GM19023 (cell line): ENCODE data around the gene VEZT.
"Not testable (repeated sequence)": the region's sequence is repeated elsewhere in the genome, so short reads cannot be mapped to it uniquely, and the experiment has no call there.

Source experiments
- ATAC-seq: cut with Tn5 transposase; IDR thresholded peaks from one replicate; pipeline ENCODE4 v1.9.1; 2021; ENCODE audit warnings: mild to moderate bottlenecking, moderate library complexity; ENCODE audit not compliant: unreplicated experiment

Gene VEZT

DNA sequence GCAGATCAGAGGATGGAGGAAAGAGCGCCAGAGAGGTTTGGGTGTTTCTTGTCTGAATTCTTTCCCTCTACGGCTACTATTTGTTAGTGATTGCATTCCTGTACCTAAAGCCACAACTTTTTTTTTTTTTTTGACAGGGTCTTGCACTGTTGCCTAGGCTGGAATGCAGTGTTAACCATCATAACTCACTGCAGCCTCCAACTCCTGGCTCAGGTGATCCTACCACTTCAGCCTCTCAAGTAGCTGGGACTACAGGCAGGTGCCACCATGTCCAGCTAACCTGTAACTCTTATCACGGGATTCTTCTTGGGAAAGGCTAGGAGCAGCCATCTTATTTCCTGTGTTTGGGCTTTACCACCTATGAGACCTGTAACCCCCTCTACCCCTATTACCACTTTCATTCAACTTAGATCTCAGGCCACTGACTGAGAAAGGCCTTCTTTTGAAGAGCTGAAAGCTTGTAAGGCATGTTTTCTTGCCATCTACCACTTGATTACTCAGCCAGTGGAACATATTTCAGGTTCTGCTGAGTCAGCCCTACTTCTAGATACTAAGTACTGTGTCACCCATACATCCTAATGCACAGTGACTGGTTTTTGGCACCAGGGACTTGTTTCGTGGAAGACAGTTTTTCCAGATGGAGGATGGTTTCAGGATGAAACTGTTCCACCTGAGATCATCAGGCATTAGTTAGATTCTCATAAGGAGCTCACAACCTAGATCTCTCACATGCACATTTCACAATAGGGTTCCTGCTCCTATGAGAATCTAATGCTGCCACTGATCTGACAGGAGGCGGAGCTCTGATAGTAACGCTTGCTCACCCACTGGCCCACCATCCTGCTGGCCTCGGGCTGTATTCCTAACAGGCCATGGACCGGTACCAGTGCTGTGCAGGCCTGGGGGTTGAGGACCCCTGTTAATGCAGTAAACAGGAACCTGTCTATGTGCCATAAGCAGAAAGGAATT lies 6.9 kb downstream of the VEZT start:
- no peak for ATAC-seq

DNA sequence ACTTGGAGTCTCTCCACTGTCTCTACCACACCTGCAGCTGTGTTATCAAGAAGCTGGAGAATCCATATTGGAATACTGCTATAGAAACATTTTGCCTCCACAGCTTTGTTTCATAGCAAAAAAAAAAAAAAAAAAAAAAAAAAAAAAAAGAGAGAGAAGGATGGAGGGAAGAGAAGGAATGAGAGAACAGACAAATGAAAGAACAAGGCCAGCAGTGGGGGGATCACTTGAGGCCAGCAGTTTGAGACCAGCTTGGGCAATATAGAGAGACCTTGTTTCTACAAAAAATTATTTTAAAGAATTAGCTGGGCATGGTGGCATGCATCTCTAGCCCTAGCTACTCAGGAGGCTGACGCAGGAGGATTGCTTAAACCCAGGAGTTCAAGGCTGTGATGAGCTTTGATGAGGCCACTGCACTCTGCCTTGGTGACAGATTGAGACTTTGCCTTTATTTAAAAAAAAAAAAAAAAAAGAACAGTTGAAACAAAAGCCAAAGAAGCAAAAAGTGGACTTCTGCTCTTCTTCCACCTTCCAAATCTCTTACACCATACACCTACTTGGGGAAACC lies 8.1 kb downstream of the VEZT start:
- no peak for ATAC-seq

DNA sequence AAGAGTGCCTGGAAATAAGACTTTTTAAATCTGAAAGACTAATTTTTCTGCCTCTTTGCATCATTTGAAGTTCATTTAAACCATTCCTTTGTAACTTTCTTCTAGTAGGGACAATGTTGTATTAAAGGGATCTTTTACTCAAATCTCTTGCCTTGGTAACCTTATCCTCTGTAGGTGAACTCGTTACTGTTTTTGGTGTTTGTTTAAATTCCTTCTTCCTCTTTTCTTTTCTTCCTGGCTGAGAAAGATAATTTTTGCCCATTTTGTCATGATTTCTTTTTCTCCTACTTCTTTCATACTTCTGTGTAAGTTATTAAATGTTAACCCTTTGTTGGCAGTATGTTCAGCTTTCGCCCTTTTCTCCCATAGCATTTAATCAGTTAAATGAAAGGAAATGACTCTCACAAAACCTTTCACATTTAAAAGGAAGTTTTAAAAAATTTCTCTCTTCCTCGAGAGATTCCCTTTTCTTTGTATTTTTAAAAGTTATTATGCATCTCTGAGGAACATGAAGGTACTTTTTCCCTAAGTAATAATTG lies 10.3 kb downstream of the VEZT start:
- ATAC-seq, result no peak

DNA sequence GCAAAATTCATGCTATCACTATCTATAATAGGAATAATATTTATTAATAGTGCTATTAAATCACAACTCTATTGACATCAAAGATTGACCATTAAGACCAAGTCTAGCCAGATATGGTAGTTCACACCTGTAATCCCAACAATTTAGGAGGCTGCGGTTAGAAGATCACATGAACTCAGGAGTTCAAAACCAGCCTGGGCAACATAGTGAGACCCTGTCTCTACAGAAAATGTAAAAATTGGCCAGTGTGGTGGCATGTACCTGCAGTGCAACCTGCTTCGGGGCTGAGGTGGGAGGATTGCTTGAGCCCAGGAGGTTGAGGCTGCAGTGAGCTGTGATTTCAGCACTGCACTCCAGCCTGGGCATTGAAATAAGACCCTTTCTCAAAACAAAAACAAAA lies 11.0 kb downstream of the VEZT start:
- no peak for ATAC-seq

DNA sequence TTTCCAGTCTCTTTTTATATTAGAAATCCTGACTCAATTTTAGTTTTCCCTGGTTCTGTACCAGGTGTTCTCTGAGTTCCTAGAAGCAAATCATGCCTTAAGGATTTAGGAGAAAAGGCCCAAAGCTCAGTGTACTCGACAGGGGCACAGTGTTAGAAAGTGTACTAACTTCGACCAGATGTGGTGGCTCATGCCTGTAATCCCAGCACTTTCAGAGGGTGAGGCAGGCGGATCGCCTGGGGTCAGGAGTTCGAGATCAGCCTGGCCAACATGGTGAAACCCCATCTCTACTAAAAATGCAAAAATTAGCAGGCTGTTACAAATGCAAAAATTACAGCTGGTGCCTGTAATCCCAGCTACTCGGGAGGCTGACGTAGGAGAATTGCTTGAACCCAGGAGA lies 12.0 kb downstream of the VEZT start:
- ATAC-seq, result no peak

DNA sequence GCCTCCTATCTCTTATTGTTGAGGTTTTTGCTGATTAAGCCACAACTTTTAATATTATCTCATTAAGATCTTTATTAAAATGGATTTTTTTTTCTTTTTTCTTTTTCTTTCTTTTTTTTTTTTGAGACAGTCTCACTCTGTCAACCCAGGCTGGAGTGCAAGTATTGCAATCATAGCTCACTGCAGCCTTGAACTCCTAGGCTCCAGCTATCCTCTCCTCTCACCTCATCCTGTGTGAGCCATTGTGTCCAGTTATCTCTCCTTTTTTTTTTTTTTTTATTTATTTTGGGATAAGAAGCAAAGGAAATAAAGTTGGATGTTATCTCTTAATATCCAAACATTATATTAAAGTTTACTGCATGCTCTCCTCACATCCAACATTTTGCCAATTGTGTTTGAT lies 12.7 kb downstream of the VEZT start:
- no peak for ATAC-seq

DNA sequence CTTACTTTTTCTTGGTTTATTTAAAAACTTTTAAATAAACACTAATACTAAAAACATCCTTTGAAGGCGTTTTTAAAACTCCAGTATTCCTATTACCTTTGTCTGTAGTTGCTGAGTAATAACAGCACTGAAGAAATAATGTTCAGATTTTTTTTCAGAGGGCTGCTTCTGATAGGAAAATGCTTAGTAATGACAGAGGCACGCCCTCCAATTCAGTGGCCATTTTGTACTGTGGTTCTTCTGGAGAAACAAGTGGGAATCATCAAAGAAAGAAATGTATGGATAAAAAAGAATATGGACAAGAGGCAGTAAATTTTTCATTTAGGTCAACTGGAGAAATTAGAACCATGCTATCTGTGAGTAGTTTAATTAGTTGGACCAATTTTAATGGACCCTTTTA lies 13.6 kb downstream of the VEZT start:
- ATAC-seq, result no peak

DNA sequence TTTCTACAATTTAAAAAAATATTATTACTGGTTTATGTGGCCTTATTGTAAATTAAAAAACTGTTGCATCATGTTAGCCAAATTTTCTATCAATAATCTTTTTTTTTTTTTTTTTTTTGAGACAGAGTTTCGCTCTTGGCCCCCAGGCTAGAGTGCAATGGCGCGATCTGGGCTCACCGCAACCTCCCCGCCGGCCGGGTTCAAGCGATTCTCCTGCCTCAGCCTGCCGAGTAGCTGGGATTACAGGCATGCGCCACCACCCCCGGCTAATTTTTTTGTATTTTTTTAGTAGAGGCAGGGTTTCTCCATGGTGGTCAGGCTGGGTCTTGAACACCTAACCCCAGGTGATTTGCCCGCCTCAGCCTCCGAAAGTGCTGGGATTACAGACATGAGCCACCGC lies 16.6 kb downstream of the VEZT start:
- ATAC-seq, result not testable (repeated sequence)

DNA sequence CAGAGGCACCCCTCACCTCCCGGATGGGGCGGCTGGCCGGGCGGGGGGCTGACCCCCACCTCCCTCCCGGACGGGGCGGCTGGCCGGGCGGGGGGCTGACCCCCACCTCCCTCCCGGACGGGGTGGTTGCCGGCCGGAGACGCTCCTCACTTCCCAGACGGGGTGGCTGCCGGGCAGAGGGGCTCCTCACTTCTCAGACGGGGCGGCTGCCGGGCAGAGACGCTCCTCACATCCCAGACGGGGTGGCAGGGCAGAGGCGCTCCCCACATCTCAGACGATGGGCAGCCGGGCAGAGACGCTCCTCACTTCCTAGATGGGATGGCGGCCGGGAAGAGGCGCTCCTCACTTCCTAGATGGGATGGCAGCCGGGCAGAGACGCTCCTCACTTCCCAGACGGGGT lies 18.0 kb downstream of the VEZT start:
- ATAC-seq, result not testable (repeated sequence)

DNA sequence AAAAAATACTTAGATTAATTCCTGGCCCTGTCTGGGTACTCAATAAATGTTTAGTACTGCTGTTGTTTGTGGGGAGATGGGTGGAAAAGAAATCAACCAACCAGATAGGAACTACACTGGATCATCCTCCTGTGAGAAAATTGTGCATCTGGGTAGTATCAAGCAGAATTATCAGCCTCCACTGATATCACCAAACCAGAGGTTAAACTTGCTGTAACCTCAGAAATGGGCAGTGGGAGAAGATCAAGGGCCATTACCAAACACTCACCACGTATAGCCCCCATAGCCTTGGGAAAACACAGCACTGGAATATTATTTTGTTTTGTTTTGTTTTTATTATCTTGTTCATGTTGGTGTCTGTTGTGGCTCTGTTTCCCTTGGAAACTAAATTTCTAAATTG lies 19.7 kb downstream of the VEZT start:
- no peak for ATAC-seq

DNA sequence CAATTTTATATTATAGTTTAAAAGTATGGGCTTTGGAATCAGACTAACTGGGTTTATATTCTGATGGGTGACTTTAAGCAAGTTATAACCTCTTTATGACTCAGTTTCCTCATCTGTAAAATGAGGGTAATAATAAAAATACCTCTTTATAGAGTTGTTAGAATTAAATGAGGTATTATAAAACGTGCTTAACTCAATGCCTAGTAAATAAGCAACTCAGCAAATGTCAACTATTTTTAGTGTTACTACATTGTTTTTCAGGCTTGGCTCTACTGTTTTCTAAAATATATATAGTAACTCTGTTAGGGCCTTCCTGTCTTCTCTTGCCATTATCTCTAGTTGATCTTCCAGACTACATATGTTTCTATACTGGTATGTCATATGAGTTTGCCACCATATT lies 20.5 kb downstream of the VEZT start:
- ATAC-seq, result no peak

DNA sequence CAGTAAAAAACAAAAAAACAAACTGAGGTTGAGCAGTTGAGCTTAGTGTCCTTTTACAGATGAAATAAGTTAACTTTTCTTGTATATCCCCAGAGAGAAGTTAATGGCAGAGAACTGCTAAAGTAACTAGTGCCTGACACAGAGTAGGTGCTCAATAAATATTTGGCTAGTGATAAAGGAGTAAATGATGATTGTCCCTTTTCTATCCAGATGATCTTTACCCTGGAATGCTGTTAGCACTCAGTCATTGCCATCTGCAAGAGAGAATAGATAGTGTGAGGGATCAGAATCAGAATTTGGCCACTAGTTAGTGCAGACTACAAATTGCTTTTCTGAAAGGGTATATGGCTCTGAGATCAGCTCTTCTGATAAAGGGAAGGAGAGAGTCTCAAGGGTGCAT lies 21.6 kb downstream of the VEZT start:
- ATAC-seq, result no peak

DNA sequence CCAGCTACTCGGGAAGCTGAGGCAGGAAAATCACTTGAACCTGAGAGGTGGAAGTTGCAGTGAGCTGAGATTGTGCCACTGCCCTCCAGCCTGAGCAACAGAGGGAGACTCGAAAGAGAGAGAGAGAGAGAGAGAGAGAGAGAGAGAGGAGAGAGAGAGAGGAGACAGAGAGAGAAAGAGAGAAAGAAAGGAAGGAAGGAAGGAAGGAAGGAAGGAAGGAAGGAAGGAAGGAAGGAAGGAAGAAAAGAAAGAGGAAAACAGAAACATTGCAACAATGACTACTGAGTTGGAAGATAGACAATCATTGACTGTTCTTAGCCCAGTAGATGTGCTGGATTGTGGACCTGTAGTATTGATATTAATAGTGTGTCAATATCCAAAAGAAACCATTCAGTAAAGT lies 22.2 kb downstream of the VEZT start:
- not testable (repeated sequence) for ATAC-seq

DNA sequence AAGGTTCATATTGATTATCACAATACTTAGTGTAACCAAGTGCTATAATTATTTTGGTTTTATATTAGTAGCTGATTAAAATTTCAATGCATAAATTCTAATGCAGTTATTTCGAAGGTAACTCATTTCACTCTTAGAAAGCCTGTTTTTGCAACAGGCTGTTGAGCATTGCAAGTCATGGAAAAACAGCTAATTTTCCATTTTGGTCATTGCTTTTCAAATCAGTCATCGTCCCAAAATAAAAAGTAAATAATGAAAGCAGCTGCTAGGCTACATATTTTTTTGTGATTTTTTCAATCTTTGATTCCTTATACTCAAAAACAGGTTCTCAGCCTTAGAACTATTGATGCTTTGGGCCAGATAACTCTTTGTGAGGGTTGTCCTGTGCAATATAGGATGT lies 22.9 kb downstream of the VEZT start:
- ATAC-seq, result no peak

DNA sequence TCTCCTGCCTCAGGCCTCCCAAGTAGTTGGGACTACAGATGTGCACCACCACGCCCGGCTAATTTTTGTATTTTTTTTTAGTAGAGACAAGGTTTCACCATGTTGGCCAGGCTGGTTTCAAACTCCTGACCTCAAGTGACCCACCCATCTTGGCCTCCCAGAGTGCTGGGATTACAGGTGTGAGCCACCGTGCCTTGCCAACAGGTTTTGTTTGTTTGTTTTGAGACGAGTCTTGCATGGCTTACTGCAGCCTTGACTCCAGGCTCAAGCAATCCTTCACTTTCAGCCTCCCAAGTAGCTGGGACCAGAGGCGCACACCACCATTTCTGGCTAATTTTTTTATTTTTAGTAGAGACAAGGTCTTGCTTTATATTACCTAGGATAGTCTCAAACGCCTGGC lies 23.5 kb downstream of the VEZT start:
- ATAC-seq, result not testable (repeated sequence)

DNA sequence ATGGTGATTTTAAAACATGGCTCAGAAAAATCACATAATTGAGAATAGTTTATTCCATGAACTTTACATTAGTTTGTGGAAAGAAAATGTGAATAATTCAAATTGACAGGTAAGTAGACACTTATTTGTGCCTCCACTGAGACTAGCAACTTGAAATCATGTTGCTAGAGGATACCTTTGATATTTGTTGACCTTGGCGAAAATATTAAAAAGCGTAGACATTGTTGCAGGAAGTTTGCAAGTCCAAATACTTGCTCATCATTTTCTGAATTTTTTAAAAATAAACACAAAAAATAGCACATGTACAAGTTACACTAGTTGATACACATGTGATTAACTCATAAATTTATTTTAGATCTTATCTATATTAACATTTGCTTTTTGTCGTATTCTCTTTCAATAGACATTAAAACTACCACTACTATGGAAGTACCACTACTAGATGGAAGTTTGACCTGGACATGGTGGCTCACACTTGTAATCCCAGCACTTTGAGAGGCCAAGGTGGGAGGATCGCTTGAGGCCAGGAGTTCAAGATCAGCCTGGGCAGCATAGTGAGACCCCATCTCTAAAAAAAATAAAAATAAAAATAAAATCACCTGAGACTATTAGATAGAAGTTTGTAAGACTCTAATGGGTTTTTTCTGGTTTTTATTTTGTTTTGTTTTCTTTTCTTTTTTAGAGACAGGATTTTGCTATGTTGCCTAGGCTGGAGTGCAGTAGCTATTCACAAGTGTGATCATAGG lies 24.3 kb downstream of the VEZT start:
- ATAC-seq, result no peak

DNA sequence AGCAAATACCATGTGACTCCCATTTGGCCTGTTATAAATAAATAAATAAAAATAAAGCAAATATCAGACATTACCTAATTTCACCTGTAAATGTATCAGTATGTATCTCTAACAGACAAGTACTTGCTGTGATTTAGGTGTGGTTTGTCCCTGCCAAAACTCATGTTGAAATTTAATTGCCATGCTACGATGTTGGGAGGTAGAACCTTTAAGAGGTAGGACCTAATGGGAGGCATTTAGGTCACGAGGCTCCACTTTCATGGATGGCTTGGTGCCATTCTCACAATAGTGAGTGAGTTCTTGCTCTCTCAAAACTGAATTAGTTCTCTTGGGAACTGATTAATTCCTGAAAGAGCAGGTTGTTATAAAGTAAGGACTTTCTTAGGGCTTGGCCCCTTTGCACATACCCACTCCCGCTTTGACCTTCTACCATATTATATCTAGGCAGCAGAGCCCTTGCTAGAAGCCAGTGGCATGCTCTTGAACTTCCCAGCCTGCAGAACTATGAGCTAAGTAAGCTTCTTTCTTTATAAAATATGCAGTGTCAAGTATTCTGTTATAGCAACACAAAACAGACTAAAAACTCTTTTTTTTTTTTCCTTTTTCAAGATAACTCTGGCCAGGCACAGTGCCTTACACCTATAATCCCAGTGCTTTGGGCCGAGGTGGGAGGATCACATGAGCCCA lies 26.0 kb downstream of the VEZT start:
- no peak for ATAC-seq

DNA sequence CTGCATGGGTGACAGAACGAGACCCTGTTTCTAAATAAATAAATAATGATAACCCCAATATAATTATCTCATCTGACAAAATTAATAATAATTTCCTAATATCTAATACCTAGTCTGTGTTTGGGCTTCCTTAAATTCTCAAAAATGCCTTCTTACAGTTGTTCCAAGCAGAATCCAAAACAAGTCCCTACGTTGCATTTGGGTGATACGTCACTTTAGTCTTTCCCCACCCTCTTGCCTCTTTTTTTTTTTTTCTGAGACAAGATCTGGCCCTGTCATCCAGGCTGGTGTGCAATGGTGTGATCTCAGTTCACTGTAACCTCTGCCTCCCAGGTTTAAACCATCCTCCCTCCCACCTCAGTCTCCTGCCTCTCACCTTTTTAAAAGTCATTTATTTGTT lies 26.7 kb downstream of the VEZT start:
- no peak for ATAC-seq

DNA sequence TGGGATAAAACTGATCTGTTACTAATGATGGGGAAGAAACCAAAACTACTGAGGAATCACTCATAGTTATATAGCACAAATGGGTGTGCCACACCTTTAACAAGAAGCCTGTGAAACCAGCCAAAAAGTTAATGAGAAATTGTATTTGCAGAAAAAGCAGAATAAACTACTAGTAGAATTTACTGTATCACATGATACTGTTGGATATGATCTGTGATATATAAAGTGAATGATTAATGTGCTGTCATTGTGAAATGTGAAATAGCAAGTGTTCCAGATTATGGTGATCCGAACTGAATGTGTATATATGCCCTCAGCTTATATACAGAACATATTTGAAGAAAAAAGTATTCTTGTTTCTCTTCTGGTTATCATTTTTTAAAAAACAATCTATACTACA lies 30.5 kb downstream of the VEZT start:
- no peak for ATAC-seq

DNA sequence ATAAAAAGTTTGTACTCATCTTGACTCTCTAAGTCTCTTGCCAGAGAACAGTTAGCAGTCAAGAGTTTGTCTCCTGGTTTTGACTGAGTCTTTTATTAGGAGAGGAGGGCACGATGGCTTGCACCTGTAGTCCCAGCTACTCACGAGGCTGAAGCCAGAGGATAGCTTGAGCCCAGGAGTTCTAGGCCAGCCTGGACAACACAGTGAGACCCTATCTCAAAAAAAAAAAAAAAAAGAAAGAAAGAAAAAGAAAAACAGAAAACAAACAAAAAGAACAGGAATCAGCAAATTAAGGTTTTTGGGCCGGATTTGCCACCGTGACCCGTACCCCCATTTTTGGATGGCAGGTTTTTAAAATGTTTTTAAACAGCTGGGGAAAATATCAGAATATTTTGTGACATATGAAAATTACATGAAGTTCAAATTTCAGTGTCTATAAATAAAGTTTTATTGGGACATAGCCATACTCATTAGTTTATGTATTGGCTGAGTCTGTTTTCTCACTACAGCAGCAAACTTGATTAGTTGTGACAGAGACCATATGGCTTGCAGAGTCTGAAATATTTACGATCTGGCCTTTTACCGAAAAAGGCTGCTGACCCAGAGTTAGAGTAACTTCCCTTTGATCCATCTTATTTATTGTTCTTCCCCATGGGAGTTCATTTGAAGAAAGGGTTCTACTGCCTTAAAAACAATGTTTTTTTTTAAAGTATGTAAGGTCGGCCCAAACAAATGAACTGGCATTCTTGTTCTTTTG lies 31.2 kb downstream of the VEZT start:
- ATAC-seq, result no peak
